Measurements from ENCODE around the gene BATF.

BATF gene

GRCh38 chr14:75515629-75515996 lies 6.7 kb upstream of the BATF start:
- peaks cover 6% of the 10 kb centered on the region for H3K36me3 Mint-ChIP-seq (ENCODE audit: low read depth)
- H3K4me3 Mint-ChIP-seq = peak overlapping the region; percentile 45
- peaks cover 19% of the 10 kb centered on the region for H3K9me3 Mint-ChIP-seq
- DNase-seq (no peak), ATAC-seq (no peak)
- peak overlapping the region; percentile 37 for H3K27ac Mint-ChIP-seq
- H3K27me3 Mint-ChIP-seq = no peaks in the 10 kb centered on the region
- H3K4me1 Mint-ChIP-seq = peaks cover 57% of the 10 kb centered on the region

DNA sequence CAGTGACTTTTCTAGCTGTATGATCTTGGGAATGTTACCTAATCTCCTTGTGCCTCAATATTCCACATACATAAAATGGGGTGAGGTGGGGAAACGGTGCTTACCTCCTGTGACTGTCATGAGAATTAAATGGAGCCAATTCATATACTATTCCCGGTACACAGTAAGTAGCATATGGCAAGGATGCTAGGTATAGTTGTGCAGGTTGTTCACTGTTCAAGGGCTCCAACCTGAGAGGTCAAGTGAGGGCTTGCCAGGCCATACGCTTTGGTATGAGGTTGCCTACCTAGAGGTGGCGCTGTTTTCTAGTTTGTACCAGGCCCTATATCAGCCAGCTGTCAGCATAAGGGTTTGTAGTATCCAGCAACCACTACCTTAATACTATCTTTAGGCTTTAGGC lies 3.6 kb upstream of the BATF start:
- Mint-ChIP-seq H3K4me3 (no peak overlapping the region), H3K27me3 (no peaks in the 10 kb centered on the region), H3K36me3 (ENCODE audit: low read depth) (peaks cover 7% of the 10 kb centered on the region), H3K9me3 (no peaks in the 10 kb centered on the region), H3K4me1 (peaks cover 66% of the 10 kb centered on the region), H3K27ac (no peak overlapping the region)
- peak; percentile 59 for DNase-seq
- peak; percentile 33 for ATAC-seq

DNA sequence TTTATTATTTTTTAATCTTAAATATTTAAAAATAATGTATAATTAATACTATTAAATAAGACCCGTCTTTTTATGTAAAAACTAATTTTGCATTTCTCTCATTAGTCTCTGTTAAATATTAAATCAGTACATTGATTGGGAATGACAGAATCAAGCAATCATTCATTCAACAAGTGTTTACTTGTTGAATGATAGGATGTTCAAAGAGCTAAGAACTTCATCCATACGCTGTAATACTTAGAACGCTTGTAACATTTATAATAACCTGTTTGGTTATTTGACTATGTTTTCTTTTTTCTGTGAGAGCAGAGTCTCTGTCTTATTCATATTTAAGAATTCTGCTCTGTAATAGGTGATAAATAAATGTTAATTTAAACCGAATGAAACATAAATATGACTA lies 2.9 kb upstream of the BATF start:
- Mint-ChIP-seq H3K4me1 (peaks cover 66% of the 10 kb centered on the region), H3K27me3 (no peaks in the 10 kb centered on the region), H3K27ac (no peak overlapping the region), H3K36me3 (ENCODE audit: low read depth) (peaks cover 14% of the 10 kb centered on the region), H3K4me3 (no peak overlapping the region), H3K9me3 (no peaks in the 10 kb centered on the region)
- ATAC-seq (no peak), DNase-seq (no peak)

DNA sequence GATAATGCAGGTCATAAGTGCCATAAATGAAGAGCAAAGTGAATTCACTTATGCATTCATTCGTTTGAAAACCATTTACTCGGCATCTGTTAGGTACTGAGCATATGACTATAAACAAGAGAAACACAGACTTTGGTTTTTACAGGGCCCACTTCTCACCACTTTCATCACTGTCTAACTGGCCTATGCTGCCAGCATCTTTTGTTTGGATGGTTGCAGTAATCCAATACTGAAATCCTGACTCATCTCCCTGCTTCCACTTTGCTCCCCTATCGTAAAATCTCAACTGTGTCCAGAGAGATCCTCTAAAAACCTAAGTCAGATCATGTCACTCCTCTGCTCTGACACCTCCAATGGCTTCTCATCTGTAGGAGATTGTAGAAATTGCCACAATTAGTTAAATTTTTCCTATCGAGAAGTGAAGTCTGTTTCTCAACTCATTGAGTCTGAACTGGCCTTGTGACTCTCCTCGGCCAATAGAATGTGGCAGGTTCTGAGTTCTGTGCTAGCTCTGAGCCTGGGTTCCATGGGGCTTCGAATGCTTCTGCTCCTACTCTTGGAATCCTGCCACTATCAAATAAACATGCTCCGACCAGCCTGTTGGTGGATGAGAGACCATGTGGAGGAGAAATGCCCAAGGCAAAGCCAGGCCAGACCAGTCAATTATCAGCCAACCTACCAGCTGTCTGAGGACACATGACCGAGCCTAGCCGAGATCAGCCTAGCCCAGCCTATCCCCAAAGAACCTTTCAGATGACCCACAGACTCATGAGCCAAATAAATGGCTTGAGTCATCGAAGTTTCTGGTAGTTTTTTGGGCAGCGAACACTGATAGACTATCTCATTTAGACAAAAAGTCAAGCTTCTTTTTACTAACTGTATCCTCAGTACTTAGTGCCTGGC lies 2.2 kb upstream of the BATF start:
- peaks cover 21% of the 10 kb centered on the region for H3K36me3 Mint-ChIP-seq (ENCODE audit: low read depth)
- no peaks in the 10 kb centered on the region for H3K9me3 Mint-ChIP-seq
- H3K27ac Mint-ChIP-seq = peak overlapping the region; percentile 99
- peaks cover 67% of the 10 kb centered on the region for H3K4me1 Mint-ChIP-seq
- H3K27me3 Mint-ChIP-seq = no peaks in the 10 kb centered on the region
- ATAC-seq = no peak
- no peak for DNase-seq
- peak overlapping the region; percentile 6 for H3K4me3 Mint-ChIP-seq

DNA sequence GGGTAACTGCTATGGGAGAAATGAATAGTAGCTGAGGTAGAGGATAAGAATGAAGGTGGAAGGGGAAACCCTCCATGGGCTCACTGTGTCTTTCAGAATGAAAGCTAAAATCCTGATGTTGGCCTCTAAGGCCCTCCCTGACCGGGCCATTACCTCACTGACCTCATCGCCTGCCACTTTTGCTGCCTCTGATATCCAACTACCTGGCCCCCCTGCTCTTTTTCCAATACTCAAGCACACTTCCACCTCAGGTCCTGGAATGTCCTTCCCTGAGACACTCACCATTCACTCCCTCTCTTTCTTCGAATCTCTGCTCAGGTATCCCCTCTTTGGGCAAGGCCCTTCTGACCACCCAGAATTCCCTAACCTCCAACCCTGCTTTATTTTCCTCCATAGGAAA lies 1.4 kb upstream of the BATF start:
- DNase-seq (no peak), ATAC-seq (no peak)

DNA sequence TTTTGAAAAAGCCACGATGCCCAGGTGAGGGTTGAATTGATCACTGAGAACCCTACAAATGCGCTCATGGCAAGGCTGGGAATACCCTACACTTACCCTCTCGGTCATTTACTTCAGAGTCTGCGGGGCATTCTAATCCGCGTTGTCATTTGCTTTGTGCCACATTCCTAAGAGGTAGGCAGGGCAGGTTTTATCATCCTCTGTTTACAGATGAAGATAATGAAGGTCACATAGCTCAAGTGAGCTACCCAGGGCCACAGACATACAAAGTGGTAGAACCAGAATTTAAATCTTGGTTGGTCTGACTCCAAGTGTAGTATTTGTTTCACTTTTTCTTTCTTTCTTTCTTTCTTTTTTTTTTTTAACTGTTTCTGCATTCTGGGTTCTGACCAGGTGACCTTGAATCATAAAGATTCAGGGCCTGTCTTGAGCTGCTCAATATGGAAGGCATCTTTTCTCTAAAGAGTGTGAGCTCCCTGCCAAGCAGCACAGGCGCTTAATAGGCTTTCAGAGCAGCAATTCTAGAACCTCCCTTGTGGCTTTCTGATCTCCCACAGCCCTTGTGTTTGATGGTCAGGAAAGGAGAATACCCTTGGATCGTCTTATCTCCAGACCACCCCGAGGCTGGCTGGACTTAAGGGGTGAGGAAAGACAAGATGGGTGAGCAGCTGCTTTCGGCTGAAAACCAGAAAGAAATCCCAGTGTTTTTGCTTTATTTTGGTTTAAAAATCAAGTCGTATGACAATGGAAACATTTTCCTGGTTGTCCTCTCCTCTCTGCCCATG lies 662 bp upstream of the BATF start:
- Mint-ChIP-seq H3K4me1 (peaks cover 67% of the 10 kb centered on the region), H3K36me3 (ENCODE audit: low read depth) (peaks cover 35% of the 10 kb centered on the region), H3K4me3 (peak overlapping the region; percentile 97), H3K9me3 (no peaks in the 10 kb centered on the region), H3K27ac (peak overlapping the region; percentile 99), H3K27me3 (no peaks in the 10 kb centered on the region)
- DNase-seq (no peak), ATAC-seq (peak; percentile 22)

More for the DNA sequence above, 1.4 kb upstream of the BATF start:
- Mint-ChIP-seq H3K36me3 (ENCODE audit: low read depth) (peaks cover 28% of the 10 kb centered on the region), H3K4me3 (no peak overlapping the region), H3K27me3 (no peaks in the 10 kb centered on the region), H3K9me3 (no peaks in the 10 kb centered on the region), H3K27ac (peak overlapping the region; percentile 99), H3K4me1 (peaks cover 66% of the 10 kb centered on the region)

DNA sequence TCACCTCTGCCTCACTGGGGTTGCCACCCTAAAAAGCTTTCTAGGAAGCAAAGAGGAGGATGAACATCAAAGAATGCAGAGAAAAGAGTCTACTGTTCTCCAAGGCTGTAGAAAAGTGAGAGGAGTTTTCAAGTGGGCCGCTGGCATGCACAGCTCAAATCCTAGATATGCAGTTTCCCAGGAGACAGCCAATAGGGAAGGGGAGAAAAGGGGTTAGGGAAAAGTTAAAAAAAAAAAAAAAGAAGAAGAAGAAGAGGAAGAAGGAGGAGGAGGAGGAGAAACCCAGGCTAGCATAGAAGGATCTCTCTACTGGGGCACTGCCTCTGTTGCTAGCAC lies 682 bp downstream of the BATF start:
- ATAC-seq = no peak
- Mint-ChIP-seq H3K36me3 (ENCODE audit: low read depth) (peaks cover 47% of the 10 kb centered on the region), H3K4me1 (peaks cover 71% of the 10 kb centered on the region), H3K27ac (peak overlapping the region; percentile 99), H3K4me3 (peak overlapping the region; percentile 97), H3K9me3 (no peaks in the 10 kb centered on the region), H3K27me3 (no peaks in the 10 kb centered on the region)
- no peak for DNase-seq

GRCh38 chr14:75523771-75524171 lies 1.5 kb downstream of the BATF start:
- DNase-seq (no peak), ATAC-seq (peak; percentile 15)
- Mint-ChIP-seq H3K27ac (peak overlapping the region; percentile 99), H3K4me3 (peak overlapping the region; percentile 97), H3K9me3 (no peaks in the 10 kb centered on the region), H3K27me3 (no peaks in the 10 kb centered on the region), H3K4me1 (peaks cover 78% of the 10 kb centered on the region), H3K36me3 (ENCODE audit: low read depth) (peaks cover 55% of the 10 kb centered on the region)

GRCh38 chr14:75525969-75526368 lies 3.7 kb downstream of the BATF start:
- no peaks in the 10 kb centered on the region for H3K9me3 Mint-ChIP-seq
- peak overlapping the region; percentile 97 for H3K4me3 Mint-ChIP-seq
- ATAC-seq = no peak
- no peaks in the 10 kb centered on the region for H3K27me3 Mint-ChIP-seq
- no peak for DNase-seq
- peak overlapping the region; percentile 36 for H3K27ac Mint-ChIP-seq
- peaks cover 73% of the 10 kb centered on the region for H3K4me1 Mint-ChIP-seq
- peaks cover 67% of the 10 kb centered on the region for H3K36me3 Mint-ChIP-seq (ENCODE audit: low read depth)

- no peak for ATAC-seq
- Mint-ChIP-seq H3K9me3 (no peaks in the 10 kb centered on the region), H3K27ac (no peak overlapping the region), H3K4me1 (peaks cover 74% of the 10 kb centered on the region), H3K27me3 (no peaks in the 10 kb centered on the region), H3K4me3 (no peak overlapping the region), H3K36me3 (ENCODE audit: low read depth) (peaks cover 79% of the 10 kb centered on the region)
- DNase-seq = no peak
Measured at GRCh38 chr14:75527449-75528163, 5.3 kb downstream of the BATF start.

DNA sequence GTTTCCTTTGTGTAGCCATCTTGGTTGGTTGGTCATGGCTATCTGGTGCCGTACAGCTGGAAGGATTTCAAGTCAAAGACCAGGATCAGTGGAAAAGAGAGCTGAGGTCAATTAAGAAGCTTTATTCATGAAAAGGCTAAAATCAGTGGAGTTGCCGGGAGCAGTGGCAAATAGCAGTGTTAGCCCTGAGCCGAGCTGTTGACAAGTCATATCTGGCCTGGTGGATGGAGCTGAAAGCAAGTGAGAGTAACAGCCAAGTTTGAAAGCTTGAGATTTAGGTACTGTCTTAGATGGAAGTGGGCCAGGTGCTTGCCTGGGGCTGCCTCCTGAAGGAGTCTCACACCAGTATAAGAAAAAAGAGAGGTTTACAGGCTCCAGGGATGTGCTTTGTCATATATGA lies 9.0 kb downstream of the BATF start:
- H3K36me3 Mint-ChIP-seq (ENCODE audit: low read depth) = peaks cover 76% of the 10 kb centered on the region
- peak overlapping the region; percentile 12 for H3K27ac Mint-ChIP-seq
- H3K9me3 Mint-ChIP-seq = no peaks in the 10 kb centered on the region
- DNase-seq (no peak), ATAC-seq (no peak)
- peaks cover 73% of the 10 kb centered on the region for H3K4me1 Mint-ChIP-seq
- H3K4me3 Mint-ChIP-seq = no peak overlapping the region
- no peaks in the 10 kb centered on the region for H3K27me3 Mint-ChIP-seq

GRCh38 chr14:75531660-75532317 lies 9.5 kb downstream of the BATF start:
- Mint-ChIP-seq H3K27ac (peak overlapping the region; percentile 12), H3K4me1 (peaks cover 69% of the 10 kb centered on the region)

DNA sequence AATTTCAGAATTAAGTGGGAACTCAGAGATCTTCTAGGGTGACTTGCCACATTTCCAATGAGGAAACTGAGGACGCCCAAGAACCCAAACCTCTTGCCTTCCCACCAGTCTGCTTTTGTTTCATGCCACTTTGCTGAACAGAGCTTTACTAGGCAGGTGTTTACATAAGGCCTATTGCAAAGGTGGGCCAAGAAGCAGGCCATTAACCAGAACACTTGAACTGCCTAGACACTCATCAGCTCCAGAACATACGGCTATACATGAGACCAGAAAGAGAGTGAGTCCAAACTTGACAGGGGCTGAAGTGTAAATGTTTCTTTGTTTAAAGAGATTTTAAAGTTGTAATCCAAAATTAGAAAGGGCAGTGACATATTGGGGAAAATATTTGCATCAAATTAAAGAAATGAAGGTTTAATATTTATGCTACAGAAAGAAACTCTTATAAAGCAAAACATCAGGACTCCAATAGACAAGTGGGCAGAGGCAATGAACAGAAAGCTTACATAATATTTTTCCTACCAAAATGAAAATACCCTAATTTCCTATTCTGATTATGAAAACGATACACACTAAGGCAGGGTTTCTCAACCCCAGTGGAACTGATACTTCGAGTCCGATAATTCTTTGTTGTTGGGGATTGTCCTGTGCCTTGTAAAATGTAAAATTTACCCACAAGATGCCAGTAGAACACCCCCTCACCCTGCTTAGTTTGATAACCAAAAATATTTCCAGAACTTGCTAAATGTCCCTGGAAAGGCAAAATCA lies 11.7 kb downstream of the BATF start:
- H3K9me3 Mint-ChIP-seq = no peaks in the 10 kb centered on the region
- no peak for DNase-seq
- ATAC-seq = no peak
- peak overlapping the region; percentile 2 for H3K27ac Mint-ChIP-seq
- H3K4me3 Mint-ChIP-seq = no peak overlapping the region
- H3K36me3 Mint-ChIP-seq (ENCODE audit: low read depth) = peaks cover 68% of the 10 kb centered on the region
- peaks cover 69% of the 10 kb centered on the region for H3K4me1 Mint-ChIP-seq
- H3K27me3 Mint-ChIP-seq = no peaks in the 10 kb centered on the region

More at GRCh38 chr14:75531660-75532317, 9.5 kb downstream of the BATF start:
- Mint-ChIP-seq H3K27me3 (no peaks in the 10 kb centered on the region), H3K4me3 (no peak overlapping the region), H3K9me3 (no peaks in the 10 kb centered on the region), H3K36me3 (ENCODE audit: low read depth) (peaks cover 74% of the 10 kb centered on the region)
- no peak for ATAC-seq
- no peak for DNase-seq
